ENCODE results near the gene POLR2A. TPM values are rescaled to one million over a fixed set of nuclear protein-coding genes. Genes with fewer than 3 reads are reported as not detected.
A peak's percentile ranks its signal among the peaks of the same experiment; 100 is the strongest.

Gene POLR2A
- total and polyA plus RNA-seq, 2 experiments from 2014 or later = 46.2 to 75.7 TPM

DNA sequence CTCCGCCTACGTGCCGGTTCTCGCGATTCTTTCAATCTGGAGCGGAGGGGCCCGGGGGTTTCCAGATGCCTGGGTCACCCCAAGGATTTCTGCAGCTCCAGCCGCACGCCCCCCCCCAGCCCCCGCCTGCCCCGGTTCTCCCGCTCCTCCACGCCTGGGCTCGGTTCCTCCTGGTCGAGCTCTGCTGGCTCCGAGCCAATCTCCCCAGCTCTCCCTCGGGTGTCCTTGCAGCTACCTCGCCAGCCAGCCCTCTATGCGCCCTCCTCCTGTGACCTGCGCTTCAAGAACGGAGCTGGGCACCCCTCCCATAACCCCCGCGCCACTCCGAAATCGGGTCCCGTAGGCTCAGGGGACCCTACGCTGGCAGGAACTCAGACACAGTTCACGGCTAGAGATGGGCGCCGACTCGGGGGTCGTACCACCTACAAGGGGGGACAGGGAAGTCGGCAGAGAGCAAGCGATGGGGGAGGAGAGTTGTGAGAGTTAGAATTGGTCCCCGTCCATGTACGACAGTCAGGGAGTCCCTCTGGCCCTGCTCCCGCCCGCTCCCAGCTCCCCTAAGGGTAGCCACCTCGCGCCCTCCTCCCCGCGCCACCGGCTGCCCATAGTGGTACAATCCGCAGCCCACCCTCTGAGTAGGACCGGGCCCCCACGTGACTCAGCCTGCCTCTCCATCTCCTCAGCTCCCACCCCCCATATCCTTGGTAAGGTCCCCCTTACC lies 43.9 kb upstream of the POLR2A start:
- Histone ChIP-seq H3K36me3 (ENCODE audit: low read depth) (no peaks in the 10 kb centered on the region), H3F3A (ENCODE audit: insufficient read depth) (peaks cover 11% of the 10 kb centered on the region), H3K4me1 (ENCODE audit: insufficient read depth) (peaks cover 16% of the 10 kb centered on the region), H3K27me3 (replicated peaks; ENCODE audit: insufficient read depth) (peaks cover 32% of the 10 kb centered on the region; the same call in 1 of the 2 replicates), H3K4me3 (peak overlapping the region; percentile 46), H3K79me2 (ENCODE audit: insufficient read depth) (no peaks in the 10 kb centered on the region), H4K20me1 (ENCODE audit: insufficient read depth) (no peaks in the 10 kb centered on the region), H3K4me2 (ENCODE audit: unreplicated experiment) (peak overlapping the region; percentile 48), H3K9me2 (ENCODE audit: insufficient read depth) (no peaks in the 10 kb centered on the region), H3K27ac (no peak overlapping the region), H3K9ac (no peak overlapping the region), H2AFZ (no peak overlapping the region), H3K9me3 (ENCODE audit: low read depth) (no peaks in the 10 kb centered on the region)
- WGBS, 2 experiments (ENCODE audit: low coverage in 1 of 2, low lambda C conversion rate in 2 of 2, missing lambda C conversion rate in 2 of 2) = 10 to 12% methylated on average over 32 to 46 of the region's 46 CpGs
- DNase-seq = peak; percentile 31
- TF ChIP-seq EZH2 (IDR thresholded peaks at IDR 0.05; ENCODE audit: insufficient read depth, poor library complexity, severe bottlenecking) (no peak), EZH2phosphoT487 (IDR thresholded peaks at IDR 0.05; ENCODE audit: insufficient read depth, low read depth) (no peak)
- in situ Hi-C loops (cut with MboI) = no loop called here

GRCh38 chr17:7440834-7441195 lies 43.4 kb upstream of the POLR2A start:
- H3K9me2 ChIP-seq (ENCODE audit: insufficient read depth) = no peaks in the 10 kb centered on the region
- in situ Hi-C loops (cut with MboI) = no loop called here
- H2AFZ ChIP-seq = no peak overlapping the region
- H3K9ac ChIP-seq = no peak overlapping the region
- H3K4me1 ChIP-seq (ENCODE audit: insufficient read depth) = peaks cover 16% of the 10 kb centered on the region
- TF ChIP-seq EZH2 (IDR thresholded peaks at IDR 0.05; ENCODE audit: insufficient read depth, poor library complexity, severe bottlenecking) (peak; percentile 29), EZH2phosphoT487 (IDR thresholded peaks at IDR 0.05; ENCODE audit: insufficient read depth, low read depth) (no peak)
- H3K4me2 ChIP-seq (ENCODE audit: unreplicated experiment) = peak overlapping the region; percentile 48
- no peak overlapping the region for H3K4me3 ChIP-seq
- no peaks in the 10 kb centered on the region for H4K20me1 ChIP-seq (ENCODE audit: insufficient read depth)
- WGBS, 2 experiments (ENCODE audit: low coverage in 1 of 2, low lambda C conversion rate in 2 of 2, missing lambda C conversion rate in 2 of 2) = 13 to 14% methylated on average over 10 of the region's 12 CpGs
- H3F3A ChIP-seq (ENCODE audit: insufficient read depth) = peaks cover 11% of the 10 kb centered on the region
- no peaks in the 10 kb centered on the region for H3K9me3 ChIP-seq (ENCODE audit: low read depth)
- H3K79me2 ChIP-seq (ENCODE audit: insufficient read depth) = no peaks in the 10 kb centered on the region
- peak; percentile 52 for DNase-seq
- peaks cover 32% of the 10 kb centered on the region; the same call in 1 of the 2 replicates for H3K27me3 ChIP-seq (replicated peaks; ENCODE audit: insufficient read depth)
- H3K36me3 ChIP-seq (ENCODE audit: low read depth) = no peaks in the 10 kb centered on the region
- H3K27ac ChIP-seq = no peak overlapping the region

DNA sequence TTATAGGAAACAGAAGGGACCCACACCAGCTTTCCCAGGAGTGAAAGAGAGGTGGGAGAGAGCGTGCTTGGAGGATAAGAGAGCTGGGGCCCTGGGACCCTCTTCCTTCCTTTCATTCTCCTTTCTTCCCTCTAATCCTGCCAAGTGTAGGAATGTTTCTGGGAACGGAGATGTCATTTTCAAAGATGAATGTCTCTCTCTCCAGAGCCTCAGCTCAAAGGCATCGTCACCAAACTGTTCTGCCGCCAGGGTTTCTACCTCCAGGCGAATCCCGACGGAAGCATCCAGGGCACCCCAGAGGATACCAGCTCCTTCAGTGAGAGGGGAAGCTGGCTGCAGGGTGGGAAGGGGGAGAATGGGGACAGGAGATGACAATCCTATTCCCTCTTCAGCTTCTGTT lies 42.9 kb upstream of the POLR2A start:
- DNase-seq = no peak
- H3K36me3 ChIP-seq (ENCODE audit: low read depth) = no peaks in the 10 kb centered on the region
- no peak overlapping the region for H3K9ac ChIP-seq
- no peak overlapping the region for H3K4me2 ChIP-seq (ENCODE audit: unreplicated experiment)
- no peak overlapping the region for H3K4me3 ChIP-seq
- no peaks in the 10 kb centered on the region for H3K79me2 ChIP-seq (ENCODE audit: insufficient read depth)
- H3F3A ChIP-seq (ENCODE audit: insufficient read depth) = peaks cover 11% of the 10 kb centered on the region
- WGBS, 2 experiments (ENCODE audit: low coverage in 1 of 2, low lambda C conversion rate in 2 of 2, missing lambda C conversion rate in 2 of 2) = 63% methylated on average over 7 of the region's 7 CpGs
- H3K27ac ChIP-seq = no peak overlapping the region
- in situ Hi-C loops (cut with MboI) = no loop called here
- H3K27me3 ChIP-seq (replicated peaks; ENCODE audit: insufficient read depth) = peaks cover 35% of the 10 kb centered on the region; the same call in 1 of the 2 replicates
- no peaks in the 10 kb centered on the region for H3K9me3 ChIP-seq (ENCODE audit: low read depth)
- H3K4me1 ChIP-seq (ENCODE audit: insufficient read depth) = peaks cover 16% of the 10 kb centered on the region
- H3K9me2 ChIP-seq (ENCODE audit: insufficient read depth) = no peaks in the 10 kb centered on the region
- no peak for TF ChIP-seq EZH2 (IDR thresholded peaks at IDR 0.05; ENCODE audit: insufficient read depth, poor library complexity, severe bottlenecking)
- no peak for TF ChIP-seq EZH2phosphoT487 (IDR thresholded peaks at IDR 0.05; ENCODE audit: insufficient read depth, low read depth)
- no peaks in the 10 kb centered on the region for H4K20me1 ChIP-seq (ENCODE audit: insufficient read depth)
- no peak overlapping the region for H2AFZ ChIP-seq

GRCh38 chr17:7442142-7442541 lies 42.0 kb upstream of the POLR2A start:
- peaks cover 16% of the 10 kb centered on the region for H3K4me1 ChIP-seq (ENCODE audit: insufficient read depth)
- no peak overlapping the region for H3K4me3 ChIP-seq
- H3K4me2 ChIP-seq (ENCODE audit: unreplicated experiment) = no peak overlapping the region
- no peaks in the 10 kb centered on the region for H4K20me1 ChIP-seq (ENCODE audit: insufficient read depth)
- H2AFZ ChIP-seq = no peak overlapping the region
- peaks cover 44% of the 10 kb centered on the region for H3K27me3 ChIP-seq (replicated peaks; ENCODE audit: insufficient read depth)
- WGBS, 2 experiments (ENCODE audit: low coverage in 1 of 2, low lambda C conversion rate in 2 of 2, missing lambda C conversion rate in 2 of 2) = 59 to 64% methylated on average over 2 of the region's 2 CpGs
- no peaks in the 10 kb centered on the region for H3K9me2 ChIP-seq (ENCODE audit: insufficient read depth)
- no peaks in the 10 kb centered on the region for H3K79me2 ChIP-seq (ENCODE audit: insufficient read depth)
- in situ Hi-C loops (cut with MboI) = no loop called here
- H3K9ac ChIP-seq = no peak overlapping the region
- H3F3A ChIP-seq (ENCODE audit: insufficient read depth) = peaks cover 11% of the 10 kb centered on the region
- H3K27ac ChIP-seq = no peak overlapping the region
- TF ChIP-seq EZH2phosphoT487 (IDR thresholded peaks at IDR 0.05; ENCODE audit: insufficient read depth, low read depth) (no peak), EZH2 (IDR thresholded peaks at IDR 0.05; ENCODE audit: insufficient read depth, poor library complexity, severe bottlenecking) (no peak)
- no peaks in the 10 kb centered on the region for H3K36me3 ChIP-seq (ENCODE audit: low read depth)
- H3K9me3 ChIP-seq (ENCODE audit: low read depth) = no peaks in the 10 kb centered on the region
- no peak for DNase-seq
